ENCODE data around the gene VEGFB. TPM values are rescaled to one million over a fixed set of nuclear protein-coding genes. Genes with fewer than 3 reads are reported as not detected.
A peak's percentile ranks its signal among the peaks of the same experiment; 100 is the strongest.

Gene VEGFB
- polyA plus RNA-seq, 1 experiment, result 13.2 TPM

DNA sequence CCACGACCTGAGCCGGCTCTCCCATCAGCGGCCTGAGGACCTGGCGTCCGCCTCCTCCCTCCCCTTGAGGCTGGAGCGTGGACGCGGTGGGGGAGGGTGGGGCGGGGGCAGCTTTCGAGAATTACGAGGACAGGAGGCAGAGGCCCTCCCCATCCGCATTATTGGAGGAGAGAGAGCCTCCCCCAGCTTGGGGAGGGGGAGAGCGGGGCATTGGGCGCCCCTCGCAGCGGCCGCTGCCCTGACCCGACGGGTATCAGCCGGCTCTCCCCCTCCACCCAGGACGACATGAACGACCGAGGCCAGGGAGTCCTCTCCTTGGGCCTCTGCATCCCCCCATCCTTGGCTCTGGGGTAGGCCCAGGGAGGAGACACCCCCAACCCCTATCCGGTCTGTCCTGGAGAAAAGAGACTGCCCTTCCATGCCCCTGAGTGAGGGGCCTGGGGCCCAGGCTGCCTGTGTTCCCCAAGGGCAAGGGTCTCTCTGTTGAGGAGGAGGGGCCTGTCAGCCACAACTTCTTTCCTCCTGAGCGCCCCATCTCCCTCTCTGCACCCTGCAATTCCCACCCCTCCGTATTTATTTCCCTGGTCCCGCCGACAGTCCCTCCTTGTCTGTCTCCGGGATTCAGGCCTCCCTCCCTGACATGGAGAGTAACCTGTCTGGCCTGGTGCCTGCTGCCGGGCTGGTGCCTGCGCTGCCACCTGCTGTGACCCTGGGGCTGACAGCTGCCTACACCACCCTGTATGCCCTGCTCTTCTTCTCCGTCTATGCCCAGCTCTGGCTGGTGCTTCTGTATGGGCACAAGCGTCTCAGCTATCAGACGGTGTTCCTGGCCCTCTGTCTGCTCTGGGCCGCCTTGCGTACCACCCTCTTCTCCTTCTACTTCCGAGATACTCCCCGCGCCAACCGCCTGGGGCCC lies 51.8 kb downstream of the VEGFB start:
- ChIA-PET POLR2A (no interaction called here), CTCF (interaction anchor here (1.5 to 9.2 kb wide), 3 partner anchors 15 to 46 kb away, joined by 3 to 88 read pairs (median 4); partner anchors contain the start of gene CATSPERZ)
- Histone ChIP-seq H3K27me3 (ENCODE audit: control insufficient read depth, insufficient read depth, low read length) (peaks cover 8% of the 10 kb centered on the region), H3K4me3 (ENCODE audit: low read depth, low read length) (peak overlapping the region; percentile 90), H3K36me3 (ENCODE audit: control insufficient read depth, insufficient read depth, low read length) (0 out of 2 replicates have a peak, but pooled peaks cover 1% of the 10 kb centered on the region)
- DNase-seq (ENCODE audit: low read depth), result no peak
- TF ChIP-seq, protein P1, sequence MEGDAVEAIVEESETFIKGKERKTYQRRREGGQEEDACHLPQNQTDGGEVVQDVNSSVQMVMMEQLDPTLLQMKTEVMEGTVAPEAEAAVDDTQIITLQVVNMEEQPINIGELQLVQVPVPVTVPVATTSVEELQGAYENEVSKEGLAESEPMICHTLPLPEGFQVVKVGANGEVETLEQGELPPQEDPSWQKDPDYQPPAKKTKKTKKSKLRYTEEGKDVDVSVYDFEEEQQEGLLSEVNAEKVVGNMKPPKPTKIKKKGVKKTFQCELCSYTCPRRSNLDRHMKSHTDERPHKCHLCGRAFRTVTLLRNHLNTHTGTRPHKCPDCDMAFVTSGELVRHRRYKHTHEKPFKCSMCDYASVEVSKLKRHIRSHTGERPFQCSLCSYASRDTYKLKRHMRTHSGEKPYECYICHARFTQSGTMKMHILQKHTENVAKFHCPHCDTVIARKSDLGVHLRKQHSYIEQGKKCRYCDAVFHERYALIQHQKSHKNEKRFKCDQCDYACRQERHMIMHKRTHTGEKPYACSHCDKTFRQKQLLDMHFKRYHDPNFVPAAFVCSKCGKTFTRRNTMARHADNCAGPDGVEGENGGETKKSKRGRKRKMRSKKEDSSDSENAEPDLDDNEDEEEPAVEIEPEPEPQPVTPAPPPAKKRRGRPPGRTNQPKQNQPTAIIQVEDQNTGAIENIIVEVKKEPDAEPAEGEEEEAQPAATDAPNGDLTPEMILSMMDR (IDR thresholded peaks at IDR 0.05; ENCODE audit: insufficient read depth, low read depth, low read length), result 0 out of 2 replicates have a peak, but pooled peaks have one; percentile 4

DNA sequence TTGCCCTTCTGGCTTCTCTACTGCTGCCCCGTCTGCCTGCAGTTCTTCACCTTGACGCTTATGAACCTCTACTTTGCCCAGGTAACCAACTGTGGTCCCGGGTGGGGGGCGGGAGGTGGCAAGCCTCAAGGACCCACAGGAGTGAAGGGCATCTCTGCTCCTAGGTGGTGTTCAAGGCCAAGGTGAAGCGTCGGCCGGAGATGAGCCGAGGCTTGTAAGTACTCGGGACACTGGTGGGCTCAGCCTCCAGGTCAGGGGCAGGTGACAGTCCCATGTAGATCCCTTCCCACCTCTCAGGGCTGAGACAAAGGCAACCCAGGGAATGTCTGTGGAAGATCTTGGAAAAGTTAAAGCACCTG lies 52.4 kb downstream of the VEGFB start:
- H3K36me3 ChIP-seq (ENCODE audit: control insufficient read depth, insufficient read depth, low read length), result 0 out of 2 replicates have a peak, but pooled peaks cover 1% of the 10 kb centered on the region
- POLR2A ChIA-PET, result no interaction called here
- CTCF ChIA-PET, result interaction anchor here (9.2 kb wide), 1 partner anchor 16 kb away, joined by 88 read pairs; the partner anchor contains the start of gene CATSPERZ
- peaks cover 10% of the 10 kb centered on the region for H3K27me3 ChIP-seq (ENCODE audit: control insufficient read depth, insufficient read depth, low read length)
- TF ChIP-seq, protein P1 (IDR thresholded peaks at IDR 0.05; ENCODE audit: insufficient read depth, low read depth, low read length), result no peak
- no peak for DNase-seq (ENCODE audit: low read depth)
- no peak overlapping the region for H3K4me3 ChIP-seq (ENCODE audit: low read depth, low read length)

DNA sequence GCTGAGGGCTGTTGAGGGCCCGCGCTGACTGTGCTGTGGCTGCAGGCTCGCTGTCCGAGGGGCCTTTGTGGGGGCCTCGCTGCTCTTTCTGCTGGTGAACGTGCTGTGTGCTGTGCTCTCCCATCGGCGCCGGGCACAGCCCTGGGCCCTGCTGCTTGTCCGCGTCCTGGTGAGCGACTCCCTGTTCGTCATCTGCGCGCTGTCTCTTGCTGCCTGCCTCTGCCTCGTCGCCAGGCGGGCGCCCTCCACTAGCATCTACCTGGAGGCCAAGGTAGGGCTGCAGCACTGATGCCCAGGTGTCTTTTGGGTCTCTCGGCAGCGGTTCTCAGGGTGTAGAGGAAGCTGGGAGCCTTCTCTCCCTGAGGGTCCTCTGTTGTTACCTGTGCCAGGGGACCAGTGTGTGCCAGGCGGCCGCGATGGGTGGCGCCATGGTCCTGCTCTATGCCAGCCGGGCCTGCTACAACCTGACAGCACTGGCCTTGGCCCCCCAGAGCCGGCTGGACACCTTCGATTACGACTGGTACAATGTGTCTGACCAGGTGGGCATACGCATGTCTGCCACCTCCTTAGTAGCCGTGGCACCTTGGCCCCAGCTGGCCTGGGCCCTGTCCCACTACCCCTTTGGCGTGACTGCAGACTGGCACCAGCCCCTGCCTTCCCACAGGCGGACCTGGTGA lies 53.4 kb downstream of the VEGFB start:
- Histone ChIP-seq H3K4me3 (ENCODE audit: low read depth, low read length) (no peak overlapping the region), H3K36me3 (ENCODE audit: control insufficient read depth, insufficient read depth, low read length) (0 out of 2 replicates have a peak, but pooled peaks cover 1% of the 10 kb centered on the region), H3K27me3 (ENCODE audit: control insufficient read depth, insufficient read depth, low read length) (peaks cover 15% of the 10 kb centered on the region)
- TF ChIP-seq, protein P1 (IDR thresholded peaks at IDR 0.05; ENCODE audit: insufficient read depth, low read depth, low read length), result no peak
- ChIA-PET POLR2A (no interaction called here), CTCF (interaction anchor here (0.5 to 9.2 kb wide), 3 partner anchors 9 to 36 kb away, joined by 3 to 88 read pairs (median 5); partner anchors contain the start of gene CATSPERZ)
- DNase-seq (ENCODE audit: low read depth), result no peak

DNA sequence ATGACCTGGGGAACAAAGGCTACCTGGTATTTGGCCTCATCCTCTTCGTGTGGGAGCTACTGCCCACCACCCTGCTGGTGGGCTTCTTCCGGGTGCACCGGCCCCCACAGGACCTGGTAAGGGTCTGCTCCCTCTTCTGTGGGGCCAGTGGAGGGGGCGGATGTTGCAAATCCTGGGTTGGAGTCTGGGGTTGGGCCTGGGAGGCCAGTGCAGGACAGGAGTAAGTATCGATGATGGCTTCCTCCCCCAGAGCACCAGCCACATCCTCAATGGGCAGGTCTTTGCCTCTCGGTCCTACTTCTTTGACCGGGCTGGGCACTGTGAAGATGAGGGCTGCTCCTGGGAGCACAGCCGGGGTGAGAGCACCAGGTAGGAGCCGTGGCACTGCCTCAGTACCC lies 54.0 kb downstream of the VEGFB start:
- peaks cover 20% of the 10 kb centered on the region for H3K27me3 ChIP-seq (ENCODE audit: control insufficient read depth, insufficient read depth, low read length)
- ChIA-PET CTCF (interaction anchor here (0.5 to 9.2 kb wide), 3 partner anchors 9 to 36 kb away, joined by 3 to 88 read pairs (median 5); partner anchors contain the start of gene CATSPERZ), POLR2A (no interaction called here)
- TF ChIP-seq, protein P1 (IDR thresholded peaks at IDR 0.05; ENCODE audit: insufficient read depth, low read depth, low read length), result no peak
- H3K36me3 ChIP-seq (ENCODE audit: control insufficient read depth, insufficient read depth, low read length), result no peaks in the 10 kb centered on the region
- H3K4me3 ChIP-seq (ENCODE audit: low read depth, low read length), result no peak overlapping the region
- no peak for DNase-seq (ENCODE audit: low read depth)

Other genes with a start within 250 kb of the VEGFB start
- 108 and 143 TPM in 2 replicates for gene OTUB1, start 248.1 kb upstream of the VEGFB start, polyA plus RNA-seq (2011; rRNA removed)
- 0.32 and 0.42 TPM in 2 replicates for gene FLRT1, start 198.7 kb upstream of the VEGFB start, polyA plus RNA-seq (2011; rRNA removed)
- 11.7 and 12.4 TPM in 2 replicates for gene MACROD1, start 68.5 kb upstream of the VEGFB start, polyA plus RNA-seq (2011; rRNA removed)
- gene STIP1, start 48.4 kb upstream of the VEGFB start, polyA plus RNA-seq (2011; rRNA removed), result 139 and 150 TPM in 2 replicates
- 0.83 and 1.9 TPM in 2 replicates for gene FERMT3, start 27.9 kb upstream of the VEGFB start, polyA plus RNA-seq (2011; rRNA removed)
- 30.7 and 53.1 TPM in 2 replicates for gene TRPT1, start 8.4 kb upstream of the VEGFB start, polyA plus RNA-seq (2011; rRNA removed)
- gene NUDT22, start 8.3 kb upstream of the VEGFB start, polyA plus RNA-seq (2011; rRNA removed), result 40.5 and 51.2 TPM in 2 replicates
- gene DNAJC4, start 4.0 kb upstream of the VEGFB start, polyA plus RNA-seq (2011; rRNA removed), result 23.5 and 42.1 TPM in 2 replicates
- gene FKBP2, start 6.5 kb downstream of the VEGFB start, polyA plus RNA-seq (2011; rRNA removed), result 65.6 and 76.2 TPM in 2 replicates
- 174 and 283 TPM in 2 replicates for gene PPP1R14B, start 12.4 kb downstream of the VEGFB start, polyA plus RNA-seq (2011; rRNA removed)
- 17.9 and 30.2 TPM in 2 replicates for gene PLCB3, start 16.9 kb downstream of the VEGFB start, polyA plus RNA-seq (2011; rRNA removed)
- gene BAD, start 50.1 kb downstream of the VEGFB start, polyA plus RNA-seq (2011; rRNA removed), result 62.3 and 85.3 TPM in 2 replicates
- gene GPR137, start 51.3 kb downstream of the VEGFB start, polyA plus RNA-seq (2011; rRNA removed), result 22.6 and 33.7 TPM in 2 replicates
- gene KCNK4, start 56.7 kb downstream of the VEGFB start, polyA plus RNA-seq (2011; rRNA removed), result 0.05 TPM in 1 of 2 replicates, not detected in the other
- not detected in 2 replicates for gene CATSPERZ, start 65.8 kb downstream of the VEGFB start, polyA plus RNA-seq (2011; rRNA removed)
- 8.9 and 17.4 TPM in 2 replicates for gene ESRRA, start 70.9 kb downstream of the VEGFB start, polyA plus RNA-seq (2011; rRNA removed)
- 154 and 189 TPM in 2 replicates for gene TRMT112, start 83.0 kb downstream of the VEGFB start, polyA plus RNA-seq (2011; rRNA removed)
- 398 and 468 TPM in 2 replicates for gene PRDX5, start 83.5 kb downstream of the VEGFB start, polyA plus RNA-seq (2011; rRNA removed)
- gene CCDC88B, start 105.6 kb downstream of the VEGFB start, polyA plus RNA-seq (2011; rRNA removed), result 0.49 and 0.66 TPM in 2 replicates
- gene RPS6KA4, start 124.6 kb downstream of the VEGFB start, polyA plus RNA-seq (2011; rRNA removed), result 22.9 and 33.8 TPM in 2 replicates

Measured in BJ (cell line).